HepG2 (cell line): ENCODE results near the gene ICAM2. TPM values are rescaled to one million over a fixed set of nuclear protein-coding genes. Genes with fewer than 3 reads are reported as not detected.

Experiments used
- ATAC-seq: fragments of 200-7000 bp; cut with Tn5 transposase; 3 replicates; pipeline ENCODE4 v1.9.1; 2020; ENCODE audit warnings: mild to moderate bottlenecking, moderate library complexity
- BruUV-seq: library from RNA; stranded (reverse); fragments of 400-500 nt; replicated peaks from 2 replicates; lab custom pipeline; 2021; lab: Mats Ljungman, UMichigan
- CTCF ChIA-PET: fragments of 300-600 bp; formaldehyde crosslinking; extraction: SDS; loops from one replicate; lab custom pipeline; 2021; ENCODE audit warnings: low total read pairs, inconsistent platforms, low intra/inter-chr PET ratio; lab: Yijun Ruan, JAX
- POLR2A ChIA-PET: fragments of 350-600 bp; sonication (Branson Sonifier 250); formaldehyde crosslinking; loops from one replicate; lab custom pipeline; 2020; ENCODE audit warnings: antibody characterized with exemption, inconsistent platforms; lab: Yijun Ruan, JAX
- DNase-seq: peaks from one replicate; pipeline ENCODE4 v3.0.0-alpha.2; 2015; ENCODE audit warnings: low spot score
- FAIRE-seq: peaks from 3 replicates; lab custom pipeline; 2011; peaks lifted over from hg19 to GRCh38; lab: Jason Lieb, UNC
- H2AFZ ChIP-seq: one replicate; pipeline ENCODE4 v1.6.1; 2011; ENCODE audit warnings: low read length, inconsistent platforms
- H3K27ac ChIP-seq: fragments of 300-600 bp; 3 replicates; pipeline ENCODE4 v1.8.0; 2011; ENCODE audit warnings: mixed run types, mild to moderate bottlenecking, mixed read lengths, low read length, inconsistent platforms; ENCODE audit not compliant: insufficient read depth; ENCODE audit errors: extremely low read length
- H3K27me3 ChIP-seq, 2 experiments: fragments of 200-600 bp in 1 of 2; 2 replicates in 1 of 2; 3 replicates in 1 of 2; pipeline versions ENCODE4 v1.6.0 to v1.8.0; 2011; ENCODE audit warnings: low read length in 2 of 2, mild to moderate bottlenecking in 2 of 2, moderate library complexity in 2 of 2, inconsistent platforms in 1 of 2; ENCODE audit not compliant: insufficient read depth in 2 of 2, control insufficient read depth in 1 of 2
- H3K36me3 ChIP-seq, 2 experiments: fragments of 200-600 bp in 1 of 2; replicated peaks in 1 of 2; 2 replicates in 1 of 2; 3 replicates in 1 of 2; pipeline versions ENCODE4 v1.5.1 to v1.8.0; 2011; ENCODE audit warnings: low read length in 2 of 2, inconsistent platforms in 1 of 2; ENCODE audit not compliant: insufficient read depth in 2 of 2, control insufficient read depth in 1 of 2
- H3K4me1 ChIP-seq: 2 replicates; pipeline ENCODE4 v1.5.1; 2012; ENCODE audit warnings: low read length, inconsistent platforms; ENCODE audit not compliant: insufficient read depth
- H3K4me2 ChIP-seq: 2 replicates; pipeline ENCODE4 v1.6.0; 2011; ENCODE audit warnings: low read depth, low read length, inconsistent platforms
- H3K4me3 ChIP-seq, 3 experiments: fragments of 200-600 bp in 1 of 3; sonication (generic), shearing (Covaris generic) in 1 of 3; replicated peaks in 1 of 3; 2 replicates each; pipeline ENCODE4 v1.5.1; 2011 to 2016; ENCODE audit warnings: low read length in 3 of 3, inconsistent platforms in 2 of 3, low read depth in 2 of 3, mild to moderate bottlenecking in 2 of 3, control low read depth in 1 of 3, mixed read lengths in 1 of 3; ENCODE audit not compliant: insufficient read depth in 1 of 3
- H3K79me2 ChIP-seq: one replicate; pipeline ENCODE4 v1.6.1; 2011; ENCODE audit warnings: low read length, inconsistent platforms; ENCODE audit not compliant: insufficient read depth
- H3K9ac ChIP-seq: 2 replicates; pipeline ENCODE4 v1.6.0; 2011; ENCODE audit warnings: mild to moderate bottlenecking, low read depth, low read length, inconsistent platforms; ENCODE audit not compliant: insufficient read depth
- H3K9me3 ChIP-seq: 2 replicates; pipeline ENCODE4 v1.5.1; 2012; ENCODE audit warnings: mild to moderate bottlenecking, low read length
- H4K20me1 ChIP-seq: 2 replicates; pipeline ENCODE4 v1.6.0; 2011; ENCODE audit warnings: inconsistent platforms, mild to moderate bottlenecking, low read length, moderate library complexity; ENCODE audit not compliant: insufficient read depth
- ARNT ChIP-seq: fragments of 450-650 bp; IDR thresholded peaks from 2 replicates; pipeline ENCODE4 v1.6.1; 2017
- HOMEZ ChIP-seq: IDR thresholded peaks from 2 replicates; pipeline ENCODE4 v1.6.1; 2016; ENCODE audit warnings: low read depth
- KDM6A ChIP-seq: IDR thresholded peaks from 2 replicates; pipeline ENCODE4 v1.6.1; 2016; ENCODE audit warnings: low read depth
- MAFF ChIP-seq: IDR thresholded peaks from 2 replicates; pipeline ENCODE4 v1.6.1; 2011; ENCODE audit warnings: low read depth, low read length, improper control_type of control experiment
- MAFK ChIP-seq, 2 experiments: IDR thresholded peaks in 1 of 2; conservative IDR thresholded peaks in 1 of 2; 2 replicates each; pipeline ENCODE4 v1.6.1; 2011; ENCODE audit warnings: improper control_type of control experiment in 2 of 2, low read length in 2 of 2
- ZNF24 ChIP-seq: fragments of 450-650 bp; IDR thresholded peaks from 2 replicates; pipeline ENCODE4 v1.6.1; 2017; ENCODE audit warnings: antibody characterized with exemption, mild to moderate bottlenecking
- ZNF367 ChIP-seq: sonication (generic); formaldehyde crosslinking; IDR thresholded peaks from 2 replicates; pipeline ENCODE4 v1.4.0; 2020; ENCODE audit warnings: missing genetic modification reagents, borderline replicate concordance
- ZNF512 ChIP-seq: sonication (generic); formaldehyde crosslinking; IDR thresholded peaks from 2 replicates; pipeline ENCODE4 v1.4.0; 2020; ENCODE audit warnings: mild to moderate bottlenecking, missing genetic modification reagents
- ZNF564 ChIP-seq: sonication (generic); formaldehyde crosslinking; IDR thresholded peaks from 2 replicates; pipeline ENCODE4 v1.8.1; 2023; ENCODE audit warnings: mild to moderate bottlenecking, missing genetic modification reagents
- WGBS: methylation state at CpG from one replicate; pipeline ENCODE4 v1.1.6; 2017; ENCODE audit warnings: low lambda C conversion rate; 5-methylcytosine and 5-hydroxymethylcytosine counted together
- in situ Hi-C: cut with HindIII; loops from 2 replicates; pipeline ENCODE4 v1.10.0; 2017; ENCODE audit warnings: low pct_unique_long_range_greater_than_20kb; ENCODE audit not compliant: extremely low pct_ligation_motif_present
- intact Hi-C: fragments of 100-400 bp; cut with micrococcal nuclease; formaldehyde crosslinking; loops from one replicate; pipeline ENCODE4 v1.10.0; 2022; ENCODE audit not compliant: unreplicated experiment
- polyA plus RNA-seq, 8 experiments: library from polyadenylated mRNA; depleted of rRNA in 3 of 8; stranded (reverse) in 7 of 8; unstranded in 1 of 8; fragments of >200 nt; fragmentation: Illumina TruSeq in 4 of 8; extraction: Trizol in 4 of 8; gene quantifications; 2 replicates each; pipeline versions ENCODE4 v1.2.1 to v1.2.3, GENCODE V29; 2011 to 2016; ENCODE audit warnings: low read depth in 4 of 8, missing spikeins in 1 of 8, mixed read lengths in 1 of 8; ENCODE audit not compliant: insufficient read depth in 1 of 8
- total RNA-seq, 5 experiments: library from RNA; depleted of rRNA; stranded (reverse); fragments of >200 nt; fragmentation: Illumina TruSeq; extraction: Trizol; gene quantifications; 2 replicates each; pipeline ENCODE4 v1.2.3, GENCODE V29; 2016; ENCODE audit warnings: low read depth in 1 of 5

Gene ICAM2
- total and polyA plus RNA-seq, 2 of the 13 experiments (the other 11 are each of a cell fraction or from before 2014, with no cell fraction given): 10.9 to 20.8 TPM

GRCh38 chr17:64061178-64061898, 40.9 kb upstream of the ICAM2 start (continued):
- no peak for TF ChIP-seq ZNF564 (CRISPR knock-in tag)

GRCh38 chr17:64060331-64060730, 39.9 kb upstream of the ICAM2 start:
- POLR2A ChIA-PET: interaction anchor here (2.3 to 2.6 kb wide), 2 partner anchors 14 to 74 kb away, joined by 6 to 8 read pairs; no protein-coding TSS in a partner anchor

More at GRCh38 chr17:64060331-64060730, 39.9 kb upstream of the ICAM2 start:
- Histone ChIP-seq H4K20me1 (no peaks in the 10 kb centered on the region), H3K9ac (no peak overlapping the region), H3K27me3 (no peaks in the 10 kb centered on the region), H3K79me2 (no peaks in the 10 kb centered on the region), H3K27ac (no peak overlapping the region), H3K4me1 (peaks cover 29% of the 10 kb centered on the region), H3K36me3 (peaks cover 19 to 71% of the 10 kb centered on the region in 2 experiments), H3K4me3 (no peak overlapping the region), H2AFZ (no peak overlapping the region), H3K4me2 (no peak overlapping the region), H3K9me3 (no peaks in the 10 kb centered on the region)
- WGBS: 87% methylated on average over 5 of the region's 5 CpGs
- FAIRE-seq (peak; percentile 70), DNase-seq (no peak), ATAC-seq (no peak)
- in situ Hi-C loops (loop anchor here (5.0 to 10.0 kb wide), 2 partner anchors 72 to 224 kb away; partner anchors contain the start of gene ERN1), intact Hi-C loops (no loop called here)
- TF ChIP-seq ZNF512: no peak
- TF ChIP-seq MAFF: peak; percentile 53
- no peak for TF ChIP-seq ZNF24
- peak; percentile 49; the same call in 1 of the 2 replicates for TF ChIP-seq HOMEZ (CRISPR knock-in tag)
- TF ChIP-seq ARNT: no peak
- TF ChIP-seq KDM6A (CRISPR knock-in tag): no peak
- peak; percentile 49 to 53 for TF ChIP-seq MAFK (conservative IDR thresholded peaks at IDR 0.05 in 1 of 2, IDR thresholded peaks at IDR 0.05 in 1 of 2; ENCODE audit: low read length in 2 of 2)
- TF ChIP-seq ZNF367 (CRISPR knock-in tag): no peak
- no TSS peak for BruUV-seq
- CTCF ChIA-PET: no interaction called here
